ENCODE data around the gene HOOK2. TPM values are rescaled to one million over a fixed set of nuclear protein-coding genes. Genes with fewer than 3 reads are reported as not detected.

Gene HOOK2
- total and polyA plus RNA-seq, 2 of the 13 experiments (the other 11 are each of a cell fraction or from before 2014, with no cell fraction given): 9.2 to 12.9 TPM

DNA sequence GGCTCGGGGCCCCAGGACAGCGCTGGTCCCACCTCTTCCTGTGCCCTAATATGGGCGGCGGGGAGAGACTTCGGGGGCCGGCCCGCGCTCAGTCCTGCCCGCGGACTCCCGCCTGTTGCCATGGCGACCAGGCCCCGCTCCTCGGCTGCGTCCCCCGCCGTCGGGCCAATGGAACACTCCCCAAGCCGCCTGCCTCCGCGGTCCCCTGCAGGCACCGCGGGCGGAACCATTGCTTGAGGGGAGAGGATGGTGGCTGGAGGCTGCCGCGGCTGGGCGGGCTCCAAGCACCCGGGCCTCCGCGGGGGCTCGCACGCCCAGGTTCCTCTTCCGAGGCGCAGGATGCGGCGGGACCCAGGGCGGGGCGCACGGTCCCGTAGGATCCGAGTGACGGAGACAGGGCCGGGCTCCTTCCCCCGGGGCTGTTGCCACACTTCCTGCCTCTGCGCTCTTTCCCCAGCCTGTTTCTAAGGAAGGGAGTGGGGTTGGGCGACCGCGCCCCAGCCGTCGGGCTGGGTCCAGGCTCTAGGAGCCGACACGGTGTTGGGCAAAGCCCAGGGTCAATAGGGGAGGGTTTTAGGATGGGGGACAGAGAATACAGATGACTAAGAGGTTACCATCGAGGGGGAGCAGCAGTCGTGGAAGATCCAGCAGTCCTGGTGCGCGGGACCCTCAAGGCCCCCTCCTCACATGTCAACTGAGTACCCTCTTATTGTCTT lies 14.7 kb upstream of the HOOK2 start (continued):
- TF ChIP-seq, protein P1, sequence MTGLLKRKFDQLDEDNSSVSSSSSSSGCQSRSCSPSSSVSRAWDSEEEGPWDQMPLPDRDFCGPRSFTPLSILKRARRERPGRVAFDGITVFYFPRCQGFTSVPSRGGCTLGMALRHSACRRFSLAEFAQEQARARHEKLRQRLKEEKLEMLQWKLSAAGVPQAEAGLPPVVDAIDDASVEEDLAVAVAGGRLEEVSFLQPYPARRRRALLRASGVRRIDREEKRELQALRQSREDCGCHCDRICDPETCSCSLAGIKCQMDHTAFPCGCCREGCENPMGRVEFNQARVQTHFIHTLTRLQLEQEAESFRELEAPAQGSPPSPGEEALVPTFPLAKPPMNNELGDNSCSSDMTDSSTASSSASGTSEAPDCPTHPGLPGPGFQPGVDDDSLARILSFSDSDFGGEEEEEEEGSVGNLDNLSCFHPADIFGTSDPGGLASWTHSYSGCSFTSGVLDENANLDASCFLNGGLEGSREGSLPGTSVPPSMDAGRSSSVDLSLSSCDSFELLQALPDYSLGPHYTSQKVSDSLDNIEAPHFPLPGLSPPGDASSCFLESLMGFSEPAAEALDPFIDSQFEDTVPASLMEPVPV (CRISPR knock-in tag; IDR thresholded peaks at IDR 0.05): no peak; the same call in 1 of the 2 replicates
- TF ChIP-seq ZNF484 (CRISPR knock-in tag; IDR thresholded peaks at IDR 0.05; ENCODE audit: borderline replicate concordance, low read depth) (no peak), ZNF12 (CRISPR knock-in tag; IDR thresholded peaks at IDR 0.05) (no peak), ZNF180 (CRISPR knock-in tag; IDR thresholded peaks at IDR 0.05; ENCODE audit: borderline replicate concordance, low read depth) (no peak), ZNF326 (CRISPR knock-in tag; IDR thresholded peaks at IDR 0.05; ENCODE audit: borderline replicate concordance) (no peak), NR2F2 (IDR thresholded peaks at IDR 0.05; ENCODE audit: borderline replicate concordance, low read depth) (no peak), ZBTB3 (CRISPR knock-in tag; IDR thresholded peaks at IDR 0.05; ENCODE audit: borderline replicate concordance, low read depth) (no peak), ZNF251 (CRISPR knock-in tag; IDR thresholded peaks at IDR 0.05) (no peak), ZNF570 (CRISPR knock-in tag; IDR thresholded peaks at IDR 0.05; ENCODE audit: borderline replicate concordance) (no peak), ATF7-NPFF (CRISPR knock-in tag; IDR thresholded peaks at IDR 0.05; ENCODE audit: low read depth) (peak; percentile 75), ESRRA (CRISPR knock-in tag; IDR thresholded peaks at IDR 0.05; ENCODE audit: low read depth) (no peak), ZNF749 (CRISPR knock-in tag; IDR thresholded peaks at IDR 0.05; ENCODE audit: borderline replicate concordance) (peak; percentile 43; the same call in 1 of the 2 replicates), ZNF263 (CRISPR knock-in tag; IDR thresholded peaks at IDR 0.05) (no peak), CEBPG (CRISPR knock-in tag; IDR thresholded peaks at IDR 0.05) (peak; percentile 65), TCF12 (IDR thresholded peaks at IDR 0.05) (no peak), TCF12 (CRISPR knock-in tag; IDR thresholded peaks at IDR 0.05) (no peak)
- TF ChIP-seq, protein P2, sequence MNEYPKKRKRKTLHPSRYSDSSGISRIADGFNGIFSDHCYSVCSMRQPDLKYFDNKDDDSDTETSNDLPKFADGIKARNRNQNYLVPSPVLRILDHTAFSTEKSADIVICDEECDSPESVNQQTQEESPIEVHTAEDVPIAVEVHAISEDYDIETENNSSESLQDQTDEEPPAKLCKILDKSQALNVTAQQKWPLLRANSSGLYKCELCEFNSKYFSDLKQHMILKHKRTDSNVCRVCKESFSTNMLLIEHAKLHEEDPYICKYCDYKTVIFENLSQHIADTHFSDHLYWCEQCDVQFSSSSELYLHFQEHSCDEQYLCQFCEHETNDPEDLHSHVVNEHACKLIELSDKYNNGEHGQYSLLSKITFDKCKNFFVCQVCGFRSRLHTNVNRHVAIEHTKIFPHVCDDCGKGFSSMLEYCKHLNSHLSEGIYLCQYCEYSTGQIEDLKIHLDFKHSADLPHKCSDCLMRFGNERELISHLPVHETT (CRISPR knock-in tag; conservative IDR thresholded peaks at IDR 0.05): peak; percentile 54; the same call in 1 of the 2 replicates
- TF ChIP-seq, protein P3, sequence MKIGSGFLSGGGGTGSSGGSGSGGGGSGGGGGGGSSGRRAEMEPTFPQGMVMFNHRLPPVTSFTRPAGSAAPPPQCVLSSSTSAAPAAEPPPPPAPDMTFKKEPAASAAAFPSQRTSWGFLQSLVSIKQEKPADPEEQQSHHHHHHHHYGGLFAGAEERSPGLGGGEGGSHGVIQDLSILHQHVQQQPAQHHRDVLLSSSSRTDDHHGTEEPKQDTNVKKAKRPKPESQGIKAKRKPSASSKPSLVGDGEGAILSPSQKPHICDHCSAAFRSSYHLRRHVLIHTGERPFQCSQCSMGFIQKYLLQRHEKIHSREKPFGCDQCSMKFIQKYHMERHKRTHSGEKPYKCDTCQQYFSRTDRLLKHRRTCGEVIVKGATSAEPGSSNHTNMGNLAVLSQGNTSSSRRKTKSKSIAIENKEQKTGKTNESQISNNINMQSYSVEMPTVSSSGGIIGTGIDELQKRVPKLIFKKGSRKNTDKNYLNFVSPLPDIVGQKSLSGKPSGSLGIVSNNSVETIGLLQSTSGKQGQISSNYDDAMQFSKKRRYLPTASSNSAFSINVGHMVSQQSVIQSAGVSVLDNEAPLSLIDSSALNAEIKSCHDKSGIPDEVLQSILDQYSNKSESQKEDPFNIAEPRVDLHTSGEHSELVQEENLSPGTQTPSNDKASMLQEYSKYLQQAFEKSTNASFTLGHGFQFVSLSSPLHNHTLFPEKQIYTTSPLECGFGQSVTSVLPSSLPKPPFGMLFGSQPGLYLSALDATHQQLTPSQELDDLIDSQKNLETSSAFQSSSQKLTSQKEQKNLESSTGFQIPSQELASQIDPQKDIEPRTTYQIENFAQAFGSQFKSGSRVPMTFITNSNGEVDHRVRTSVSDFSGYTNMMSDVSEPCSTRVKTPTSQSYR (CRISPR knock-in tag; IDR thresholded peaks at IDR 0.05; ENCODE audit: borderline replicate concordance): no peak; the same call in 1 of the 2 replicates
- TF ChIP-seq, protein P4, sequence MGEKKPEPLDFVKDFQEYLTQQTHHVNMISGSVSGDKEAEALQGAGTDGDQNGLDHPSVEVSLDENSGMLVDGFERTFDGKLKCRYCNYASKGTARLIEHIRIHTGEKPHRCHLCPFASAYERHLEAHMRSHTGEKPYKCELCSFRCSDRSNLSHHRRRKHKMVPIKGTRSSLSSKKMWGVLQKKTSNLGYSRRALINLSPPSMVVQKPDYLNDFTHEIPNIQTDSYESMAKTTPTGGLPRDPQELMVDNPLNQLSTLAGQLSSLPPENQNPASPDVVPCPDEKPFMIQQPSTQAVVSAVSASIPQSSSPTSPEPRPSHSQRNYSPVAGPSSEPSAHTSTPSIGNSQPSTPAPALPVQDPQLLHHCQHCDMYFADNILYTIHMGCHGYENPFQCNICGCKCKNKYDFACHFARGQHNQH (CRISPR knock-in tag; IDR thresholded peaks at IDR 0.05): 0 out of 2 replicates have a peak, but pooled peaks have one; percentile 14
- TF ChIP-seq, protein P5, sequence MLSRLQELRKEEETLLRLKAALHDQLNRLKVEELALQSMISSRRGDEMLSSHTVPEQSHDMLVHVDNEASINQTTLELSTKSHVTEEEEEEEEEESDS (CRISPR knock-in tag; IDR thresholded peaks at IDR 0.05; ENCODE audit: borderline replicate concordance): no peak
- TF ChIP-seq, protein P6, sequence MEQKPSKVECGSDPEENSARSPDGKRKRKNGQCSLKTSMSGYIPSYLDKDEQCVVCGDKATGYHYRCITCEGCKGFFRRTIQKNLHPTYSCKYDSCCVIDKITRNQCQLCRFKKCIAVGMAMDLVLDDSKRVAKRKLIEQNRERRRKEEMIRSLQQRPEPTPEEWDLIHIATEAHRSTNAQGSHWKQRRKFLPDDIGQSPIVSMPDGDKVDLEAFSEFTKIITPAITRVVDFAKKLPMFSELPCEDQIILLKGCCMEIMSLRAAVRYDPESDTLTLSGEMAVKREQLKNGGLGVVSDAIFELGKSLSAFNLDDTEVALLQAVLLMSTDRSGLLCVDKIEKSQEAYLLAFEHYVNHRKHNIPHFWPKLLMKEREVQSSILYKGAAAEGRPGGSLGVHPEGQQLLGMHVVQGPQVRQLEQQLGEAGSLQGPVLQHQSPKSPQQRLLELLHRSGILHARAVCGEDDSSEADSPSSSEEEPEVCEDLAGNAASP (CRISPR knock-in tag; IDR thresholded peaks at IDR 0.05; ENCODE audit: borderline replicate concordance): no peak

Data from HepG2 (cell line).